Suprapubic skin (tissue), 3 donors: ENCODE results near the gene A3GALT2.

Source experiments
- EP300 ChIP-seq: sonication (generic); formaldehyde crosslinking; IDR thresholded peaks from one replicate; pipeline ENCODE4 v1.6.1; 2017; ENCODE audit warnings: antibody characterized with exemption
- TF ChIP-seq, protein P1 (sequence below), 2 donors: fragments of 200-600 bp in 1 of 2; fragments of 450-650 bp in 1 of 2; sonication (generic) in 1 of 2; IDR thresholded peaks; one replicate each; pipeline ENCODE4 v1.5.1; 2016 to 2019; ENCODE audit warnings: antibody characterized with exemption in 2 of 2, mild to moderate bottlenecking in 1 of 2, moderate library complexity in 1 of 2

DNA sequence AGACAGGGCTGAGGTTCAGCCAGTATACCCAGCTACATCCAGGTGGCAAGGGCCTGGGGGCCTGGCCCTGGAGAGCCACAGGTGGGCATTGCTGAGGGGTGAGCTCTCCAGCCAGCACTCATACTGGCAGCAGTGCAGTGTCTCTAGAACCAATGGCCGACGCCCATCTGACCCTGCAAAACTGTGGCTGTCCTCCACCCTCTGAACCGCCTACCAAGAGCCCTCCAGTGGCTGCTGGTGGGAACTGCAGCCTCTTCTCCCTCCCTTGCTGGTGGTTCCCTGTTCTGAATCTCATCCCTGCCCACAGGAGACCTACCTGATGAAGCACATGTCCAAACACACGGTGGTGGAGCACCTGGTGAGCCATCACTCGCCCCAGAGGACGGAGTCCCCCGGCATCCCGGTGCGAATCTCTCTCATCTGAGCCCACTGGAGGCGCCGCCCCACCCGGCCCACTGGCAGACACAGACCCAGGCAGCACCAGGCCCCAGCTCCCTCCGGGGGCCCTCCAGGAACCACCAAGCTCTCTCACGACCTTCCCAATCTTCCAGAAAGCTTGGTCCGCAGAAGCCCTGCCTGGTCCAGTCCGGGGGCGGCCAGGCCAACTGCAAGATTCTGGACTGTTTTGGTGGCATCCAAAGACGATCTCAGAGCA is 22.1 kb downstream of the A3GALT2 start:
- TF ChIP-seq, protein P1, sequence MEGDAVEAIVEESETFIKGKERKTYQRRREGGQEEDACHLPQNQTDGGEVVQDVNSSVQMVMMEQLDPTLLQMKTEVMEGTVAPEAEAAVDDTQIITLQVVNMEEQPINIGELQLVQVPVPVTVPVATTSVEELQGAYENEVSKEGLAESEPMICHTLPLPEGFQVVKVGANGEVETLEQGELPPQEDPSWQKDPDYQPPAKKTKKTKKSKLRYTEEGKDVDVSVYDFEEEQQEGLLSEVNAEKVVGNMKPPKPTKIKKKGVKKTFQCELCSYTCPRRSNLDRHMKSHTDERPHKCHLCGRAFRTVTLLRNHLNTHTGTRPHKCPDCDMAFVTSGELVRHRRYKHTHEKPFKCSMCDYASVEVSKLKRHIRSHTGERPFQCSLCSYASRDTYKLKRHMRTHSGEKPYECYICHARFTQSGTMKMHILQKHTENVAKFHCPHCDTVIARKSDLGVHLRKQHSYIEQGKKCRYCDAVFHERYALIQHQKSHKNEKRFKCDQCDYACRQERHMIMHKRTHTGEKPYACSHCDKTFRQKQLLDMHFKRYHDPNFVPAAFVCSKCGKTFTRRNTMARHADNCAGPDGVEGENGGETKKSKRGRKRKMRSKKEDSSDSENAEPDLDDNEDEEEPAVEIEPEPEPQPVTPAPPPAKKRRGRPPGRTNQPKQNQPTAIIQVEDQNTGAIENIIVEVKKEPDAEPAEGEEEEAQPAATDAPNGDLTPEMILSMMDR (IDR thresholded peaks at IDR 0.05), result peak; percentile 46 to 92
- no peak for TF ChIP-seq EP300
